ENCODE measurements around the gene ARL8B.
"Not testable (repeated sequence)": the region's sequence is repeated elsewhere in the genome, so short reads cannot be mapped to it uniquely, and the experiment has no call there.

Gene ARL8B

GRCh38 chr3:5122030-5122740 lies at the start of gene ARL8B:
Gene ARL8B (plus strand): TSS chr3:5122292. CDS start chr3:5122466, 174 bp downstream.
- DNase-seq (ENCODE audit: extremely low spot score), result peak; percentile 87
- ChIA-PET POLR2A (interaction anchor here (1.2 to 1.7 kb wide), 3 partner anchors 15 to 101 kb away, joined by 3 to 4 read pairs (median 3); no protein-coding TSS in a partner anchor), CTCF (interaction anchor here (0.6 to 1.1 kb wide), 6 partner anchors 12 to 112 kb away, joined by 3 to 4 read pairs (median 3); no protein-coding TSS in a partner anchor)
- TF ChIP-seq TARDBP (IDR thresholded peaks at IDR 0.05), result peak; percentile 26; the same call in 1 of the 2 replicates
- TF ChIP-seq PKNOX1 (IDR thresholded peaks at IDR 0.05), result 0 out of 2 replicates have a peak, but pooled peaks have one; percentile 5
- TF ChIP-seq CTBP1 (IDR thresholded peaks at IDR 0.05; ENCODE audit: borderline replicate concordance), result no peak; the same call in 1 of the 2 replicates
- TF ChIP-seq L3MBTL2 (conservative IDR thresholded peaks at IDR 0.05), result peak; percentile 49
- no peak; the same call in 1 of the 2 replicates for TF ChIP-seq ARNT (IDR thresholded peaks at IDR 0.05)

DNA sequence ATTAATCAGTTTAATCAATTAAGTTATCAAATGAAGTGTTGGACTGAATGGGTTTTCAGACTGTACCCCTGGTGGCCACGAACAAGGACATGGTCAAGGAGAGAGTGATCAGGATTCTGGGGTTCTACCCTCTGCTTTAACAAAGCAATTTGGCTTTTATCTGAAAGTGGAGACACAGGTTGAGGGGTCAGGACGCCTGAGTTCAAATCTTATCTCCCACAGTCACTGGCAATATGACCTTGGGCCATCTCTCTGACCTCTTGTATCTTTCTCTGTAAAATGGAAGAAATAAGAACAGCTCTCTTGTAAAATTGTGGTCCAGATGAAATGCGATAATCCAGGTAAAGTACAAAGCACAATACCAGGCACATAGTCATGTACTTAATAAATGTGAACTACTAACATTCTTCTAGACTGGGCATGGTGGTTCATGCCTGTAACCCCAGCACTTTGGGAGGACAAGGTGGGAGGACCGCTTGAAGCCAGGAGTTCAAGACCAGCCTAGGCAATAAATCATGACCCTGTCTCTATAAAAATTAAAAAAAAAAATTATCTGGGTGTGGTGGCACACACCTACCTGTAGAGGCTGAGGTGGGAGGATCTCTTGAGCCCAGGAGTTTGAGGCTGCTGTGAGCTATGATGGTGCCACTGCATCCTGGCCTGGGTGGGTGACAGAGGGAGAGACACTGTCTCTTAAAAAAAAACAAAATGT lies 48.6 kb upstream of the ARL8B start:
- POLR2A ChIA-PET, result no interaction called here
- no peak for DNase-seq (ENCODE audit: extremely low spot score)
- TF ChIP-seq ELF4 (IDR thresholded peaks at IDR 0.05) (no peak), NFRKB (IDR thresholded peaks at IDR 0.05) (no peak), PKNOX1 (IDR thresholded peaks at IDR 0.05) (peak; percentile 59; the same call in 1 of the 2 replicates), LEF1 (IDR thresholded peaks at IDR 0.05; ENCODE audit: borderline replicate concordance) (no peak), L3MBTL2 (conservative IDR thresholded peaks at IDR 0.05) (no peak), FOXA1 (IDR thresholded peaks at IDR 0.05) (no peak), BHLHE40 (IDR thresholded peaks at IDR 0.05; ENCODE audit: borderline replicate concordance) (no peak), SUZ12 (IDR thresholded peaks at IDR 0.05) (no peak)
- CTCF ChIA-PET, result no interaction called here

DNA sequence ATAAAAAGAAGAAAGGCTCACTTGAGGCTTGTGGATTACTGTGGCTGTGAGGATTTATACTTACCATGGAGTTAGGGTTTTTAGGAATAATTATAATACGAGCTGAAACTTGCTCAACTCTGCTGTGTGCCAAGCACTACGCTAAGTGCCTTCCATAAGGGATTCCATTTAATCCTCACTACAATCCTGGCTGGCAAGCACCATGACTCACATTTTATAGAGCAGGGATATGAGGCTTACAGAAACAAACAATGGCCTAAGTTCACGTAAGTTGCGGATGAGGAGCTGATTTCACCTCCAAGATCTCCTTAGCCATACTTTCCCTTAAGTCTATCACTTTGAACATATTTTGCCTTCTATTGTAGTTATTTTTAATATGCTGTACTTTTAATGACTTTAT lies 43.9 kb upstream of the ARL8B start:
- ChIA-PET CTCF (interaction anchor here (0.7 kb wide), 1 partner anchor 46 kb away, joined by 4 read pairs; no protein-coding TSS in a partner anchor), POLR2A (no interaction called here)
- TF ChIP-seq ZNF384 (IDR thresholded peaks at IDR 0.05), result no peak
- TF ChIP-seq PKNOX1 (IDR thresholded peaks at IDR 0.05), result no peak
- TF ChIP-seq CTBP1 (IDR thresholded peaks at IDR 0.05; ENCODE audit: borderline replicate concordance), result no peak
- no peak for TF ChIP-seq FOXK2 (IDR thresholded peaks at IDR 0.05)
- TF ChIP-seq NFRKB (IDR thresholded peaks at IDR 0.05), result no peak
- no peak for TF ChIP-seq L3MBTL2 (conservative IDR thresholded peaks at IDR 0.05)
- no peak for TF ChIP-seq LEF1 (IDR thresholded peaks at IDR 0.05; ENCODE audit: borderline replicate concordance)
- TF ChIP-seq FOXA1 (IDR thresholded peaks at IDR 0.05), result no peak
- no peak for TF ChIP-seq SP1 (IDR thresholded peaks at IDR 0.05)
- no peak for TF ChIP-seq SUZ12 (IDR thresholded peaks at IDR 0.05)
- DNase-seq (ENCODE audit: extremely low spot score), result no peak

GRCh38 chr3:5079761-5080160 lies 42.3 kb upstream of the ARL8B start:
- no peak for DNase-seq (ENCODE audit: extremely low spot score)
- ChIA-PET CTCF (interaction anchor here (1.1 kb wide), 1 partner anchor 22 kb away, joined by 3 read pairs; no protein-coding TSS in a partner anchor), POLR2A (interaction anchor here (0.6 kb wide), 1 partner anchor 192 kb away, joined by 3 read pairs; no protein-coding TSS in a partner anchor)
- TF ChIP-seq L3MBTL2 (conservative IDR thresholded peaks at IDR 0.05), result no peak
- TF ChIP-seq CTBP1 (IDR thresholded peaks at IDR 0.05; ENCODE audit: borderline replicate concordance), result no peak
- no peak for TF ChIP-seq ARNT (IDR thresholded peaks at IDR 0.05)
- TF ChIP-seq ELF4 (IDR thresholded peaks at IDR 0.05), result no peak
- TF ChIP-seq FOXK2 (IDR thresholded peaks at IDR 0.05), result no peak

DNA sequence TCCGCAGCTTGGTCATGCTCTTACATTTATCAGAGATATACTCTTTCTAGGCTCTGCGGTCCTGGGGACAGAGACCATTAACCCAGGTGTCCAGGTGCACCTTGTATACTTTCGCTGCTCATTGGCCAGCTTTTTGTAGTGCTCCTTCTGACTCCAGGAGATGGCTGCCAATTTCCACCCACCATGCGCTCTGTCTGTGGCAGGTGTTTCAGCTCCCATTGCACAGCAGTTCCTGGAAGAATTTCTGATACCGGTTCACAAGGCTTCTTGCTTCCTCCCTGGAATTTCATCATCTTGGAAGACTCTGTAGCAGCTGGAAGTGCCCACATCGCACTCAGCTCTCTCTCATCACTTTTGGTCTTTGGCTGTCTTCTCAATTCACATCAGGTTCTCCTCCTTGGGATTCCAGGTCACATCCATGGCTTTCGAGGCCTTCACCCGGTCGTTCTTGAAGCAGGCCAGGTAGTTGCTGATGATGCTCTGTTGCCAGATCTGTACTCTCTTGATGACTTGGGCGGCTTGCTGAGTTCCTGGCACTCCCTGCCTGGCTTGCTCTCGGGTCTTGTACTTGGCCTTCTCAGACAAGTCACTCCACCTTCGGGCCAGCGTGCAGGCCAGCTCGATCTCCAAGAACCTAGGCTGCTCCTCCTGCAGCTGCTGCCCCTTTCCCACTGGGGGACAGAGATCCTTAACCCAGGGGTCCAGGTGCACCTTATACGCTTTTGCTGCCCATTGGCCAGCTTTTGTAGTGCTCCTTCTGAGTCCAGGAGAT lies 41.1 kb upstream of the ARL8B start:
- TF ChIP-seq BHLHE40 (IDR thresholded peaks at IDR 0.05; ENCODE audit: borderline replicate concordance) (no peak), ZNF384 (IDR thresholded peaks at IDR 0.05) (no peak), FOXK2 (IDR thresholded peaks at IDR 0.05) (no peak), FOXA1 (IDR thresholded peaks at IDR 0.05) (no peak), LEF1 (IDR thresholded peaks at IDR 0.05; ENCODE audit: borderline replicate concordance) (no peak), TARDBP (IDR thresholded peaks at IDR 0.05) (no peak), HDGF (IDR thresholded peaks at IDR 0.05; ENCODE audit: borderline replicate concordance) (no peak), SP1 (IDR thresholded peaks at IDR 0.05) (no peak), NFRKB (IDR thresholded peaks at IDR 0.05) (no peak), CTBP1 (IDR thresholded peaks at IDR 0.05; ENCODE audit: borderline replicate concordance) (no peak), SUZ12 (IDR thresholded peaks at IDR 0.05) (no peak)
- ChIA-PET POLR2A (no interaction called here), CTCF (no interaction called here)
- no peak for DNase-seq (ENCODE audit: extremely low spot score)

GRCh38 chr3:5081973-5082788 lies 39.9 kb upstream of the ARL8B start:
- DNase-seq (ENCODE audit: extremely low spot score); POLR2A ChIA-PET: not testable (repeated sequence)
- CTCF ChIA-PET, result interaction anchor here (0.6 kb wide), 1 partner anchor 39 kb away, joined by 3 read pairs; no protein-coding TSS in a partner anchor
